Measurements from ENCODE around the gene MADD. TPM values are rescaled to one million over a fixed set of nuclear protein-coding genes. Genes with fewer than 3 reads are reported as not detected.
A peak's percentile ranks its signal among the peaks of the same experiment; 100 is the strongest.

MADD gene
- total RNA-seq, 4 donors from 2014 or later = 43.2 to 65.5 (median 51.5) TPM

- DNase-seq (ENCODE audit: low spot score in 2 of 2) = peak in 1 of 2 donors; percentile 48
- no peak overlapping the region for H3K4me3 ChIP-seq (ENCODE audit: low read depth, poor library complexity, severe bottlenecking)
- no peak for TF ChIP-seq CTCF (IDR thresholded peaks at IDR 0.05)
- no peak for TF ChIP-seq POLR2A (IDR thresholded peaks at IDR 0.05)
- intact Hi-C loops (cut with DNase I; ENCODE audit: low total_unique reads) = no loop called here
- WGBS, 2 donors = 92 to 94% methylated on average over 5 of the region's 5 CpGs
Measured at GRCh38 chr11:47295385-47295784, 25.5 kb downstream of the MADD start.

- WGBS, 2 donors = 85 to 86% methylated on average over 4 of the region's 4 CpGs
- H3K4me3 ChIP-seq (ENCODE audit: low read depth, poor library complexity, severe bottlenecking) = no peak overlapping the region
- DNase-seq (ENCODE audit: low spot score in 2 of 2) = no peak
- TF ChIP-seq POLR2A (IDR thresholded peaks at IDR 0.05) (no peak), CTCF (IDR thresholded peaks at IDR 0.05) (no peak)
- intact Hi-C loops (cut with DNase I; ENCODE audit: low total_unique reads) = no loop called here
Measured at GRCh38 chr11:47296045-47296444, 26.1 kb downstream of the MADD start.

GRCh38 chr11:47299078-47299477 is 29.1 kb downstream of the MADD start:
- DNase-seq (ENCODE audit: low spot score in 2 of 2) = no peak
- TF ChIP-seq POLR2A (IDR thresholded peaks at IDR 0.05) (no peak), CTCF (IDR thresholded peaks at IDR 0.05) (no peak)
- no peak overlapping the region for H3K4me3 ChIP-seq (ENCODE audit: low read depth, poor library complexity, severe bottlenecking)
- WGBS, 2 donors = 97 to 99% methylated on average over 3 of the region's 3 CpGs
- intact Hi-C loops (cut with DNase I; ENCODE audit: low total_unique reads) = no loop called here

GRCh38 chr11:47302853-47303252 is 32.9 kb downstream of the MADD start:
- TF ChIP-seq CTCF (IDR thresholded peaks at IDR 0.05) (no peak), POLR2A (IDR thresholded peaks at IDR 0.05) (no peak)
- no peak overlapping the region for H3K4me3 ChIP-seq (ENCODE audit: low read depth, poor library complexity, severe bottlenecking)
- intact Hi-C loops (cut with DNase I; ENCODE audit: low total_unique reads) = no loop called here
- no peak for DNase-seq (ENCODE audit: low spot score in 2 of 2)
- WGBS, 2 donors = 100% methylated on average over 1 of the region's 1 CpG

GRCh38 chr11:47305734-47306483 is 36.0 kb downstream of the MADD start:
- DNase-seq (ENCODE audit: low spot score in 2 of 2) = peak in 1 of 2 donors; percentile 63
- intact Hi-C loops (cut with DNase I; ENCODE audit: low total_unique reads) = no loop called here
- TF ChIP-seq POLR2A (IDR thresholded peaks at IDR 0.05) = no peak
- TF ChIP-seq CTCF (IDR thresholded peaks at IDR 0.05) = no peak
- H3K4me3 ChIP-seq (ENCODE audit: low read depth, poor library complexity, severe bottlenecking) = no peak overlapping the region
- 57 to 63% methylated on average over 3 of the region's 3 CpGs for WGBS, 2 donors

- DNase-seq (ENCODE audit: low spot score in 2 of 2) = peak in 1 of 2 donors; percentile 25
- 33 to 92% methylated on average over 1 of the region's 1 CpG for WGBS, 2 donors
- no peak overlapping the region for H3K4me3 ChIP-seq (ENCODE audit: low read depth, poor library complexity, severe bottlenecking)
- no peak for TF ChIP-seq CTCF (IDR thresholded peaks at IDR 0.05)
- TF ChIP-seq POLR2A (IDR thresholded peaks at IDR 0.05) = no peak
- intact Hi-C loops (cut with DNase I; ENCODE audit: low total_unique reads) = no loop called here
Measured at GRCh38 chr11:47306484-47306844, 36.5 kb downstream of the MADD start.

Data from lower leg skin (tissue), 4 donors.